ENCODE data around the gene FSTL4.

FSTL4 gene

GRCh38 chr5:133473291-133473690 lies 139.1 kb downstream of the FSTL4 start:
- Histone ChIP-seq H3K36me3 (ENCODE audit: control insufficient read depth in 4 of 4, insufficient read depth in 4 of 4, low read length in 3 of 4) (no peaks in the 10 kb centered on the region), H3K27ac (ENCODE audit: insufficient read depth in 1 of 2, low read depth in 1 of 2, low read length in 2 of 2, poor library complexity in 1 of 2, severe bottlenecking in 2 of 2) (no peak overlapping the region), H3K27me3 (replicated peaks in 2 of 5; ENCODE audit: control insufficient read depth in 4 of 5, insufficient read depth in 5 of 5, low read length in 4 of 5) (peaks cover 0 to 13% (median 4%) of the 10 kb centered on the region in 5 experiments), H3K4me3 (ENCODE audit: control insufficient read depth in 1 of 7, extremely low read depth in 1 of 7, insufficient read depth in 4 of 7, low read depth in 2 of 7, low read length in 6 of 7) (no peak overlapping the region), H3K4me1 (ENCODE audit: control extremely low read depth in 1 of 4, control insufficient read depth in 4 of 4, insufficient read depth in 4 of 4, low read length in 3 of 4) (peaks cover 0 to 19% (median 7%) of the 10 kb centered on the region in 4 experiments), H3K9me3 (ENCODE audit: control extremely low read depth in 1 of 5, control insufficient read depth in 4 of 5, insufficient read depth in 2 of 5, low read depth in 1 of 5, low read length in 4 of 5) (no peaks in the 10 kb centered on the region)
- ChIA-PET CTCF (interaction anchor here (1.4 kb wide), 1 partner anchor 10 kb away, joined by 3 read pairs; no protein-coding TSS in a partner anchor), POLR2A (no interaction called here)
- WGBS (ENCODE audit: insufficient coverage): 90% methylated on average over 3 of the region's 8 CpGs
- no peak for DNase-seq

GRCh38 chr5:133472829-133473228 lies 139.5 kb downstream of the FSTL4 start:
- no peak overlapping the region for H3K4me3 ChIP-seq (ENCODE audit: control insufficient read depth in 1 of 7, extremely low read depth in 1 of 7, insufficient read depth in 4 of 7, low read depth in 2 of 7, low read length in 6 of 7)
- CTCF ChIA-PET: no interaction called here
- no peaks in the 10 kb centered on the region for H3K9me3 ChIP-seq (ENCODE audit: control extremely low read depth in 1 of 5, control insufficient read depth in 4 of 5, insufficient read depth in 2 of 5, low read depth in 1 of 5, low read length in 4 of 5)
- POLR2A ChIA-PET: no interaction called here
- H3K36me3 ChIP-seq (ENCODE audit: control insufficient read depth in 4 of 4, insufficient read depth in 4 of 4, low read length in 3 of 4): no peaks in the 10 kb centered on the region
- no peak for DNase-seq
- H3K4me1 ChIP-seq (ENCODE audit: control extremely low read depth in 1 of 4, control insufficient read depth in 4 of 4, insufficient read depth in 4 of 4, low read length in 3 of 4): peaks cover 0 to 15% (median 6%) of the 10 kb centered on the region in 4 experiments
- WGBS (ENCODE audit: insufficient coverage): 100% methylated on average over 1 of the region's 1 CpG
- H3K27me3 ChIP-seq (replicated peaks in 2 of 5; ENCODE audit: control insufficient read depth in 4 of 5, insufficient read depth in 5 of 5, low read length in 4 of 5): peaks cover 0 to 13% (median 4%) of the 10 kb centered on the region in 5 experiments
- no peak overlapping the region for H3K27ac ChIP-seq (ENCODE audit: insufficient read depth in 1 of 2, low read depth in 1 of 2, low read length in 2 of 2, poor library complexity in 1 of 2, severe bottlenecking in 2 of 2)

GRCh38 chr5:133471699-133472098 lies 140.6 kb downstream of the FSTL4 start:
- no peak for DNase-seq
- 100% methylated on average over 1 of the region's 3 CpGs for WGBS (ENCODE audit: insufficient coverage)

GRCh38 chr5:133470841-133471240 lies 141.5 kb downstream of the FSTL4 start:
- no peaks in the 10 kb centered on the region for H3K9me3 ChIP-seq (ENCODE audit: control extremely low read depth in 1 of 5, control insufficient read depth in 4 of 5, insufficient read depth in 2 of 5, low read depth in 1 of 5, low read length in 4 of 5)
- H3K27ac ChIP-seq (ENCODE audit: insufficient read depth in 1 of 2, low read depth in 1 of 2, low read length in 2 of 2, poor library complexity in 1 of 2, severe bottlenecking in 2 of 2): no peak overlapping the region
- DNase-seq: peak; percentile 10 to 79 (median 69)
- ChIA-PET CTCF (no interaction called here), POLR2A (no interaction called here)
- H3K36me3 ChIP-seq (ENCODE audit: control insufficient read depth in 4 of 4, insufficient read depth in 4 of 4, low read length in 3 of 4): no peaks in the 10 kb centered on the region
- 86% methylated on average over 1 of the region's 3 CpGs for WGBS (ENCODE audit: insufficient coverage)
- H3K27me3 ChIP-seq (replicated peaks in 2 of 5; ENCODE audit: control insufficient read depth in 4 of 5, insufficient read depth in 5 of 5, low read length in 4 of 5): peaks cover 0 to 10% (median 2%) of the 10 kb centered on the region in 5 experiments
- H3K4me1 ChIP-seq (ENCODE audit: control extremely low read depth in 1 of 4, control insufficient read depth in 4 of 4, insufficient read depth in 4 of 4, low read length in 3 of 4): peaks cover 0 to 16% (median 13%) of the 10 kb centered on the region in 4 experiments
- H3K4me3 ChIP-seq (ENCODE audit: control insufficient read depth in 1 of 7, extremely low read depth in 1 of 7, insufficient read depth in 4 of 7, low read depth in 2 of 7, low read length in 6 of 7): no peak overlapping the region

More at GRCh38 chr5:133471699-133472098, 140.6 kb downstream of the FSTL4 start:
- Histone ChIP-seq H3K4me3 (ENCODE audit: control insufficient read depth in 1 of 7, extremely low read depth in 1 of 7, insufficient read depth in 4 of 7, low read depth in 2 of 7, low read length in 6 of 7) (no peak overlapping the region), H3K27ac (ENCODE audit: insufficient read depth in 1 of 2, low read depth in 1 of 2, low read length in 2 of 2, poor library complexity in 1 of 2, severe bottlenecking in 2 of 2) (no peak overlapping the region), H3K4me1 (ENCODE audit: control extremely low read depth in 1 of 4, control insufficient read depth in 4 of 4, insufficient read depth in 4 of 4, low read length in 3 of 4) (peaks cover 0 to 16% (median 13%) of the 10 kb centered on the region in 4 experiments), H3K27me3 (replicated peaks in 2 of 5; ENCODE audit: control insufficient read depth in 4 of 5, insufficient read depth in 5 of 5, low read length in 4 of 5) (peaks cover 0 to 13% (median 2%) of the 10 kb centered on the region in 5 experiments), H3K9me3 (ENCODE audit: control extremely low read depth in 1 of 5, control insufficient read depth in 4 of 5, insufficient read depth in 2 of 5, low read depth in 1 of 5, low read length in 4 of 5) (no peaks in the 10 kb centered on the region), H3K36me3 (ENCODE audit: control insufficient read depth in 4 of 4, insufficient read depth in 4 of 4, low read length in 3 of 4) (no peaks in the 10 kb centered on the region)
- ChIA-PET POLR2A (no interaction called here), CTCF (no interaction called here)

GRCh38 chr5:133469846-133470245 lies 142.5 kb downstream of the FSTL4 start:
- DNase-seq: no peak
- ChIA-PET POLR2A (no interaction called here), CTCF (no interaction called here)
- 94% methylated on average over 7 of the region's 7 CpGs for WGBS (ENCODE audit: insufficient coverage)
- Histone ChIP-seq H3K36me3 (ENCODE audit: control insufficient read depth in 4 of 4, insufficient read depth in 4 of 4, low read length in 3 of 4) (no peaks in the 10 kb centered on the region), H3K27ac (ENCODE audit: insufficient read depth in 1 of 2, low read depth in 1 of 2, low read length in 2 of 2, poor library complexity in 1 of 2, severe bottlenecking in 2 of 2) (no peak overlapping the region), H3K27me3 (replicated peaks in 2 of 5; ENCODE audit: control insufficient read depth in 4 of 5, insufficient read depth in 5 of 5, low read length in 4 of 5) (peaks cover 0 to 7% (median 0%) of the 10 kb centered on the region in 5 experiments), H3K9me3 (ENCODE audit: control extremely low read depth in 1 of 5, control insufficient read depth in 4 of 5, insufficient read depth in 2 of 5, low read depth in 1 of 5, low read length in 4 of 5) (no peaks in the 10 kb centered on the region), H3K4me3 (ENCODE audit: control insufficient read depth in 1 of 7, extremely low read depth in 1 of 7, insufficient read depth in 4 of 7, low read depth in 2 of 7, low read length in 6 of 7) (no peak overlapping the region), H3K4me1 (ENCODE audit: control extremely low read depth in 1 of 4, control insufficient read depth in 4 of 4, insufficient read depth in 4 of 4, low read length in 3 of 4) (peaks cover 0 to 18% (median 13%) of the 10 kb centered on the region in 4 experiments)

- no peak overlapping the region for H3K27ac ChIP-seq (ENCODE audit: insufficient read depth in 1 of 2, low read depth in 1 of 2, low read length in 2 of 2, poor library complexity in 1 of 2, severe bottlenecking in 2 of 2)
- WGBS (ENCODE audit: insufficient coverage): 100% methylated on average over 2 of the region's 2 CpGs
- POLR2A ChIA-PET: no interaction called here
- CTCF ChIA-PET: interaction anchor here (1.2 kb wide), 1 partner anchor 9 kb away, joined by 3 read pairs; no protein-coding TSS in a partner anchor
- DNase-seq: no peak
- peaks cover 0 to 13% (median 11%) of the 10 kb centered on the region in 4 experiments for H3K4me1 ChIP-seq (ENCODE audit: control extremely low read depth in 1 of 4, control insufficient read depth in 4 of 4, insufficient read depth in 4 of 4, low read length in 3 of 4)
- H3K27me3 ChIP-seq (replicated peaks in 2 of 5; ENCODE audit: control insufficient read depth in 4 of 5, insufficient read depth in 5 of 5, low read length in 4 of 5): peaks cover 0 to 4% (median 0%) of the 10 kb centered on the region in 5 experiments
- H3K9me3 ChIP-seq (ENCODE audit: control extremely low read depth in 1 of 5, control insufficient read depth in 4 of 5, insufficient read depth in 2 of 5, low read depth in 1 of 5, low read length in 4 of 5): no peaks in the 10 kb centered on the region
- no peaks in the 10 kb centered on the region for H3K36me3 ChIP-seq (ENCODE audit: control insufficient read depth in 4 of 4, insufficient read depth in 4 of 4, low read length in 3 of 4)
- no peak overlapping the region for H3K4me3 ChIP-seq (ENCODE audit: control insufficient read depth in 1 of 7, extremely low read depth in 1 of 7, insufficient read depth in 4 of 7, low read depth in 2 of 7, low read length in 6 of 7)
Observed at GRCh38 chr5:133469252-133469651, 143.1 kb downstream of the FSTL4 start.

GRCh38 chr5:133468596-133468995 lies 143.7 kb downstream of the FSTL4 start:
- no peaks in the 10 kb centered on the region for H3K36me3 ChIP-seq (ENCODE audit: control insufficient read depth in 4 of 4, insufficient read depth in 4 of 4, low read length in 3 of 4)
- no peak overlapping the region for H3K4me3 ChIP-seq (ENCODE audit: control insufficient read depth in 1 of 7, extremely low read depth in 1 of 7, insufficient read depth in 4 of 7, low read depth in 2 of 7, low read length in 6 of 7)
- WGBS (ENCODE audit: insufficient coverage): 100% methylated on average over 2 of the region's 6 CpGs
- H3K4me1 ChIP-seq (ENCODE audit: control extremely low read depth in 1 of 4, control insufficient read depth in 4 of 4, insufficient read depth in 4 of 4, low read length in 3 of 4): peaks cover 0 to 13% (median 10%) of the 10 kb centered on the region in 4 experiments
- H3K27ac ChIP-seq (ENCODE audit: insufficient read depth in 1 of 2, low read depth in 1 of 2, low read length in 2 of 2, poor library complexity in 1 of 2, severe bottlenecking in 2 of 2): no peak overlapping the region
- no peak for DNase-seq
- CTCF ChIA-PET: interaction anchor here (1.2 kb wide), 1 partner anchor 8 kb away, joined by 3 read pairs; no protein-coding TSS in a partner anchor
- H3K9me3 ChIP-seq (ENCODE audit: control extremely low read depth in 1 of 5, control insufficient read depth in 4 of 5, insufficient read depth in 2 of 5, low read depth in 1 of 5, low read length in 4 of 5): no peaks in the 10 kb centered on the region
- POLR2A ChIA-PET: no interaction called here
- H3K27me3 ChIP-seq (replicated peaks in 2 of 5; ENCODE audit: control insufficient read depth in 4 of 5, insufficient read depth in 5 of 5, low read length in 4 of 5): peaks cover 0 to 4% (median 0%) of the 10 kb centered on the region in 5 experiments

Measured in common myeloid progenitor, CD34-positive (primary cell).